Spleen (tissue), 11 donors: ENCODE measurements around the gene ABCA8. TPM values are rescaled to one million over a fixed set of nuclear protein-coding genes. Genes with fewer than 3 reads are reported as not detected.

Source experiments
- DNase-seq: peaks from one replicate; pipeline ENCODE4 v3.0.0-alpha.2; 2020
- H3K27ac ChIP-seq, 8 donors: fragments of 200-600 bp; sonication (generic) in 7 of 8; 1 replicate in 4 of 8; 2 replicates in 4 of 8; pipeline versions ENCODE4 v1.5.0 to v1.8.0; 2016 to 2021; ENCODE audit warnings: inconsistent platforms in 4 of 8, mild to moderate bottlenecking in 4 of 8, moderate library complexity in 1 of 8
- H3K27me3 ChIP-seq, 7 donors: fragments of 200-600 bp; sonication (generic) in 6 of 7; replicated peaks in 1 of 7; 1 replicate in 4 of 7; 2 replicates in 3 of 7; pipeline versions ENCODE4 v1.5.0 to v1.8.0; 2016 to 2021; ENCODE audit warnings: inconsistent platforms in 3 of 7, mild to moderate bottlenecking in 1 of 7
- H3K36me3 ChIP-seq, 6 donors: fragments of 200-600 bp; sonication (generic) in 5 of 6; 1 replicate in 4 of 6; 2 replicates in 2 of 6; pipeline versions ENCODE4 v1.5.0 to v1.8.0; 2016 to 2021; ENCODE audit warnings: inconsistent platforms in 2 of 6
- H3K4me1 ChIP-seq, 6 donors: fragments of 200-600 bp; sonication (generic) in 5 of 6; 1 replicate in 3 of 6; 2 replicates in 3 of 6; pipeline versions ENCODE4 v1.5.0 to v1.8.0; 2016 to 2021; ENCODE audit warnings: inconsistent platforms in 3 of 6
- H3K4me3 ChIP-seq, 8 donors: fragments of 200-600 bp; sonication (generic) in 7 of 8; 1 replicate in 4 of 8; 2 replicates in 4 of 8; pipeline versions ENCODE4 v1.5.0 to v1.8.0; 2016 to 2021; ENCODE audit warnings: inconsistent platforms in 4 of 8, mild to moderate bottlenecking in 4 of 8, moderate library complexity in 2 of 8
- H3K9me3 ChIP-seq, 8 donors: fragments of 200-600 bp; sonication (generic) in 7 of 8; 1 replicate in 4 of 8; 2 replicates in 4 of 8; pipeline versions ENCODE4 v1.5.0 to v1.8.0; 2016 to 2021; ENCODE audit warnings: inconsistent platforms in 4 of 8
- POLR2A ChIP-seq, 3 donors: fragments of 450-650 bp; IDR thresholded peaks; one replicate each; pipeline ENCODE4 v1.5.1; 2017; ENCODE audit warnings: antibody characterized with exemption in 3 of 3, mild to moderate bottlenecking in 1 of 3
- POLR2AphosphoS5 ChIP-seq, 3 donors: sonication (generic); formaldehyde crosslinking; IDR thresholded peaks; one replicate each; pipeline ENCODE4 v1.5.1; 2017; ENCODE audit warnings: antibody characterized with exemption in 3 of 3
- WGBS, 5 donors: extraction: QIAGEN DNeasy Blood & Tissue Kit in 3 of 5; methylation state at CpG; one replicate each; pipeline versions ENCODE4 v1.1.5 to v1.1.7; 2013 to 2018; 5-methylcytosine and 5-hydroxymethylcytosine counted together
- intact Hi-C: fragments of 100-400 bp; cut with DNase I; formaldehyde crosslinking; loops from one replicate; pipeline ENCODE4 v1.15.0; 2023; ENCODE audit warnings: low total_unique reads
- polyA plus RNA-seq, 3 donors: library from polyadenylated mRNA; stranded (reverse); fragments of 200-250 nt; gene quantifications; one replicate each; pipeline ENCODE4 v1.2.1, GENCODE V29; 2013
- total RNA-seq, 7 donors: library from RNA; depleted of rRNA in 3 of 7; stranded (reverse); fragments of >200 nt in 3 of 7; fragmentation: NEBNext Ultra II Directional in 4 of 7; extraction: Animal tissue kit (Norgen Biotek cat#: 25700) in 4 of 7; gene quantifications; one replicate each; pipeline versions ENCODE4 v1.1.0 to v1.2.1, GENCODE V29; 2016 to 2021
- TF ChIP-seq, protein P1 (sequence below), 11 experiments: fragments of 200-600 bp in 7 of 11; fragments of 450-650 bp in 4 of 11; sonication (generic) in 4 of 11; IDR thresholded peaks in 8 of 11; conservative IDR thresholded peaks in 3 of 11; 1 replicate in 7 of 11; 2 replicates in 4 of 11; pipeline versions ENCODE4 v1.4.0 to v1.8.0; 2016 to 2021; ENCODE audit warnings: antibody characterized with exemption in 11 of 11, inconsistent platforms in 4 of 11, mild to moderate bottlenecking in 1 of 11
- donor health status: healthy with polysubstance abuse.
- donor health status: DM: no; HTN: no; CAD: no; lungs with moderate emphysema.
- donor health status: DM: no; HTN: no; CAD: no.
- donor health status: Bipolar disorder and iron deficiency.
- donor health status: healthy.
- donor health status: DM: no; HTN: no; CAD: no.
- donor health status: DM: yes; HTN: yes; CAD: no.

ABCA8 gene
- total and polyA plus RNA-seq, 10 donors = 1.1 to 89.4 (median 46.2) TPM

DNA sequence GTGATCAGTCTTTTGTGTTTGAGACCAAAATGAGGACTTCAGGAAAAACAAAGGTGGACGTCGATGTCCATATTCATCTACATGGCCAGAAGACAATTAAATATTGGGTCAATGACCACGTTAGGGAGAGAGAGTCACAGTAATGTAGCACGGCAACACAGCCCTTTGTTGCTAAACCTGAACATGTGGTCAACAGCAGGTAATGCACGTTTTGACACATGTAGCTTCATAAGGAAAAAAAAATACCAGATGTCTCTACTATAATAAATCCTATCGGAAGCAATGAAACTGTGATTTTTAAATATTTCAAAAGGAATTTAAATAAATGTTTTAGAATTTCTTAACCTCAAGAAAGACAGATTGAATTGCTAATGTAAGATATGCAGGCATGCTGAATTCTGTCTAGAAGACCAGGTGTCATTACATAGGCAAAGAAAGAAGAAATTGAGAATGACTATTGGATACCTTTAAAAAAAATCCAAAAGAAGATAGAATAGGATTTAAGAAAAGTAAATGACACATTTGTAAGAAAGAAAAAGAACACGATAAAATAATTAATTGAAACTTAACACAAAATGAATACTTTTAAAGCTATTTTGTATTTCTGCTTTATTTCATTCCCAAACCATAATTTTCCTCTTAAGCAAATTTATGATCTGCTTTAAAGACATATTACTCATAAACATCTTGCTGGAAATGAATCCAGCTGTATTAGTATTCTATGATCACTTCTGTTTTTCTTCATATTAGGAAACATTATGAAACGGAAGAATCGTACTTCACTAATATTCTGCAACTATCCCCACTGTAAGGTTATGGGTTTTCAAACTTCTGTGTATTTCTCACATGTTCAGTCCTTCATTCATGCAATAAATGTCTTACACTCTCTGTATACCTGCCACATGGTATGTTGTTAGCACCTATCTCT is 30.1 kb downstream of the ABCA8 start:
- 74 to 90% (median 80%) methylated on average over 9 of the region's 9 CpGs for WGBS, 5 donors
- H3K9me3 ChIP-seq = no peaks in the 10 kb centered on the region
- H3K36me3 ChIP-seq = no peaks in the 10 kb centered on the region
- TF ChIP-seq POLR2A (IDR thresholded peaks at IDR 0.05) = no peak
- TF ChIP-seq POLR2AphosphoS5 (IDR thresholded peaks at IDR 0.05) = no peak
- TF ChIP-seq, protein P1, sequence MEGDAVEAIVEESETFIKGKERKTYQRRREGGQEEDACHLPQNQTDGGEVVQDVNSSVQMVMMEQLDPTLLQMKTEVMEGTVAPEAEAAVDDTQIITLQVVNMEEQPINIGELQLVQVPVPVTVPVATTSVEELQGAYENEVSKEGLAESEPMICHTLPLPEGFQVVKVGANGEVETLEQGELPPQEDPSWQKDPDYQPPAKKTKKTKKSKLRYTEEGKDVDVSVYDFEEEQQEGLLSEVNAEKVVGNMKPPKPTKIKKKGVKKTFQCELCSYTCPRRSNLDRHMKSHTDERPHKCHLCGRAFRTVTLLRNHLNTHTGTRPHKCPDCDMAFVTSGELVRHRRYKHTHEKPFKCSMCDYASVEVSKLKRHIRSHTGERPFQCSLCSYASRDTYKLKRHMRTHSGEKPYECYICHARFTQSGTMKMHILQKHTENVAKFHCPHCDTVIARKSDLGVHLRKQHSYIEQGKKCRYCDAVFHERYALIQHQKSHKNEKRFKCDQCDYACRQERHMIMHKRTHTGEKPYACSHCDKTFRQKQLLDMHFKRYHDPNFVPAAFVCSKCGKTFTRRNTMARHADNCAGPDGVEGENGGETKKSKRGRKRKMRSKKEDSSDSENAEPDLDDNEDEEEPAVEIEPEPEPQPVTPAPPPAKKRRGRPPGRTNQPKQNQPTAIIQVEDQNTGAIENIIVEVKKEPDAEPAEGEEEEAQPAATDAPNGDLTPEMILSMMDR (IDR thresholded peaks at IDR 0.05 in 8 of 11, conservative IDR thresholded peaks at IDR 0.05 in 3 of 11) = no peak
- H3K4me3 ChIP-seq = no peak overlapping the region
- peaks cover 0 to 13% (median 0%) of the 10 kb centered on the region in 6 donors for H3K4me1 ChIP-seq
- no peak for DNase-seq
- no peaks in the 10 kb centered on the region for H3K27me3 ChIP-seq
- intact Hi-C loops = no loop called here
- H3K27ac ChIP-seq = no peak overlapping the region

DNA sequence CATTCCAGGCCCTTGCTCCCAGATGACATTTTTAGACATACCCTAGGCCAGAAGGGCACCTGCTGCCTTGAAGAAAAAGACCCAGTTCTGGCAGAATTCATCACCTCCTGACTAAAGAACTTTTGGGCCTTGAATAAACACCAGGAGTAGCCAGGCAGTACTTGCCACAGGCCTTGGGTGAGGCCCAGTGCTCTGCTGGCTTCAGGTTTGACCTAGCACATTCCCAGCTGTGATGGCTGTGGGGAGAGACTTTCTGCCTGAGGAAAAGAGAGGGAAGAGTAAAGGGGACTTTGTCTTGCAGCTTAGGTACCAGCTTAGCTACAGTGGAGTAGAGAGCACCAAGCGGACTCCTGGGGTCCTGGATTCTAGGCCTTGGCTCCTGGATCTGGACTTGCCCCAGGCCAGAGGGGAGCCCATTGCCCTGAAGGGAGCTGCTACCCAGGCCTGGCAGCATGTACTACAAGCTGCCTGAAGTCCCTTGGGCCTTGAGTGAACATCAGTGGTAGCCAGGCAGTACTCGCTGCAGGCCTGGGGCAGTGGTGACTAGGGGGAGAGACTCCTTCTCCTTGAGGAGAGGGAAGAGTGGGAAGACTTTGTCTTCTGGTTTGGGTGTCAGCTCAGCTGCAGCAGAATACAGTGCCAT is 44.3 kb downstream of the ABCA8 start:
- TF ChIP-seq POLR2AphosphoS5 (IDR thresholded peaks at IDR 0.05) (no peak), POLR2A (IDR thresholded peaks at IDR 0.05) (no peak)
- TF ChIP-seq, protein P1 (IDR thresholded peaks at IDR 0.05 in 8 of 11, conservative IDR thresholded peaks at IDR 0.05 in 3 of 11) = no peak
- H3K27me3 ChIP-seq = no peaks in the 10 kb centered on the region
- intact Hi-C loops = no loop called here
- WGBS, 5 donors = 83 to 96% (median 93%) methylated on average over 2 of the region's 2 CpGs
- peaks cover 0 to 7% (median 0%) of the 10 kb centered on the region in 8 donors for H3K9me3 ChIP-seq
- peak overlapping the region in 4 of 8 donors; percentile 14 to 56 (median 28) for H3K27ac ChIP-seq
- peaks cover 0 to 11% (median 0%) of the 10 kb centered on the region in 6 donors for H3K4me1 ChIP-seq
- no peak for DNase-seq
- H3K36me3 ChIP-seq = peaks cover 0 to 5% (median 0%) of the 10 kb centered on the region in 6 donors
- no peak overlapping the region for H3K4me3 ChIP-seq

- intact Hi-C loops = no loop called here
These were observed 44.9 kb downstream of the ABCA8 start for GRCh38 chr17:68910251-68910705.

More at GRCh38 chr17:68910251-68910705, 44.9 kb downstream of the ABCA8 start:
- no peak for DNase-seq
- peaks cover 0 to 11% (median 0%) of the 10 kb centered on the region in 6 donors for H3K4me1 ChIP-seq
- no peak overlapping the region for H3K4me3 ChIP-seq
- H3K27ac ChIP-seq = peak overlapping the region in 6 of 8 donors; percentile 14 to 56 (median 42)
- WGBS, 5 donors = 50 to 83% (median 65%) methylated on average over 3 to 5 of the region's 5 CpGs
- H3K36me3 ChIP-seq = no peaks in the 10 kb centered on the region
- no peak for TF ChIP-seq POLR2A (IDR thresholded peaks at IDR 0.05)
- no peak for TF ChIP-seq POLR2AphosphoS5 (IDR thresholded peaks at IDR 0.05)
- TF ChIP-seq, protein P1 (IDR thresholded peaks at IDR 0.05 in 8 of 11, conservative IDR thresholded peaks at IDR 0.05 in 3 of 11) = no peak
- H3K27me3 ChIP-seq = no peaks in the 10 kb centered on the region
- peaks cover 0 to 7% (median 0%) of the 10 kb centered on the region in 8 donors for H3K9me3 ChIP-seq
